Activated CD4-positive, CD25-positive, alpha-beta regulatory T cell treated with anti-CD3 and anti-CD28 coated beads, Interleukin-2, amount 50 U/mL, for 16 hours (primary cell): ENCODE data around the gene RAP1GAP.

Source experiments
- DNase-seq: peaks from one replicate; pipeline ENCODE4 v3.0.0-alpha.2; 2020; ENCODE audit warnings: low read depth, low spot score

The RAP1GAP gene

DNA sequence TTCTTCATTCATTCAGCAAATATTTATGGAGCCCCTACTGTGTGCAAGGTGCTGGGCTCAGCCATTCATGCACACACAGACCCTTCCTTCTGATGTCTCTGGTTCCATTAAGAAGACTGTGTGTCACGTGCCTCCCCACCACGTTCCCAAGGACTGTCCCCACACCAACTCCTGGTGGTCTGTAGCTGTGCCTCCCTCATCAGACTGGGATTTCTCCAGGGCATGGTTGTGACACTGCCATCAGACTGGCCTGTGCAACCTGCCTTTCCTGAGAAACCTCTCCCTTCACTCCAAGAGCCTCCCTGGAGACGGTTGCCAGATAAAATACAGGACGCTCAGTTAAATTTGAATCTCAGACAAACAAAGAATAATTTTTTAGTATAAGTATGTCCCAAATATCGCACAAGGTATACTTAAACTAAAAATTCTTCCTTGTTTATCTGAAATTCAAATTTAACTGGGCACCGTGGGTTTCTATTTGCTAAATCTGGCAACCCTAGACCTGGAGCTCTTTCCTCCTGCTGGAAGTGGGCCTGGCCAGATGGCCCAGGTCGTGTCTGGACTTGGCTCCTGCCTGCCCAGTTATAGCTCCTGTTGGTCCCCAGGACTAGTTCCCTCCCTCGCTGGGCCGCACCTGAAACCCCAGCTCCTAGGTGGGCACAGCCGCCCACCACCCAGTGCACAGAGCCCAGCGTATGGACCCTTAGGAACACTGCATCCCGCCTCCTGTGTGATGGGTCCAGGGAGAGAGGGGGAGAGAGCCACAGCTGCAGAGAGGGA is 76.9 kb downstream of the RAP1GAP start:
- no peak for DNase-seq

DNA sequence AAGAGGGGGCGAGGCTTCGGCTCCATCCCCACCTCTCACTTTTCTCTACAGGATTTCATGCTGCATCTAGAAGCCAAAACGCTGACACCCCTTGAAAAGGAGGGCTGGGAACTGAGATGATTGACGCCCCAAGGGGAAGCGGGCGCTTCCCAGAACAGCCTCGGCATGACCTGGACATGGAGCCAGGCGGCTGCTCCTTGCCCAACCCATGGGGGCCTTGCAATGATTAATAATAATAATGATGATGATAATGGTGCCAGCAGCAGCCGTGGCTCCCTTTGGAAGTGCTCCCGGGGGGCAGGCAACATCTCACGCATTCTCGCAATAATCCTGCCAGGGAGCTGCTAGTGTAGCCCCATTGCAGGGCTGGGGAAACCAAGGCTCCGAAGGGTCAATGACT is 78.2 kb downstream of the RAP1GAP start:
- no peak for DNase-seq

DNA sequence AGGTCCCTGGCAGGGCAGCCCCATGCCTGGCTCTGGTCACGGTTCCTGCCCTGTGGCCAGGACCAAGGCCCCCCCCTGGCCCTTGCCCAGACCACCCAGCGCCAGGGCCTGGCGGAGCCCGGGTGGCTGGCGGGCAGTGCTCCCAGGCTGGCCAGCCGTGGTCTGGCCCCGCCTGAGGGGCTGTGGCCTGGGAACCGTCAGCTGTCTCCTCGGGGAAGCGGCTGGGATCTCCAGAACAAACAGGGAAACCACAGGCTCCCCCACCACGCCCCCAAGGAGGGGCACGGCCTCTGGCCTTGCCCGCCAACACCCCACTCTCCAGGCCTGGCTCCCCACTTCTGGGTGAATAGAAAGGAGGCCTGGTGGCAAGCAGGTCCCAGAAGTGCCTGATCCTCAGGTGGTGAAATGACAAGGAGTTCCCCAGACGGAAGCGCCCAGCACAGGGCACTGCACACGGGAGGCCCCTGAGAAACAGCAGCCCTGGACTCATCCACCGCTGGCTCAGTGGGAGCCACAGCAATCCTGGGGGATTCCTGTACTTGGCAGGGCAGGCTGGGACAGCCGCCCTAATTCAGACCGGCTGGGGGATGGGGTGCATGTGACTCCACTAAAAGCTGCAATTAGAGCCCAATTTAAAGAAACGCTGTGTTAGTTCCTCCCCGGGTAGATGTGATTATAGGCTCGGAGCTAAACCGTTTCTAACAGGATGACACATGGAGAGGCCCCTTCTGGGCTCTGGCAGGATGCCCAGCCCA is 78.9 kb downstream of the RAP1GAP start:
- DNase-seq, result no peak

DNA sequence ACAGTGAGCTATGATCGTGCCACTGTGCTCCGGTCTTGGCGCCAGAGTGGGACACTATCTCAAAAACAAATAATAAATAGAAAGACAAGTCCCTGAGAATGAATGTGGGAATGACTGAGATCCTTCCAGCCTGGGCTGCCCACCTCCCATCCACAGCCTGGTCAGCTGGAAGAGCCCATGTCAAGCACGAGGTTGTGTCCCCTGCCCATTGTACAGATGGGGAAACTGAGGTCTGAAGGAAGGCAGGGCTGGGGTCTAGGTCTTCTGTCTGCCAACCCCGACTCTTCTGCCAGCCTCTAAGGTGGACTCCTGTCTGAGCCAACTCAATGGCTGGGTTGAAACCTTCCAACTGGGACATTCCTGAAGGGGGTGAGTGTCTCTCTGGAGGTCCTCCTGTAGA is 79.5 kb downstream of the RAP1GAP start:
- DNase-seq, result no peak

DNA sequence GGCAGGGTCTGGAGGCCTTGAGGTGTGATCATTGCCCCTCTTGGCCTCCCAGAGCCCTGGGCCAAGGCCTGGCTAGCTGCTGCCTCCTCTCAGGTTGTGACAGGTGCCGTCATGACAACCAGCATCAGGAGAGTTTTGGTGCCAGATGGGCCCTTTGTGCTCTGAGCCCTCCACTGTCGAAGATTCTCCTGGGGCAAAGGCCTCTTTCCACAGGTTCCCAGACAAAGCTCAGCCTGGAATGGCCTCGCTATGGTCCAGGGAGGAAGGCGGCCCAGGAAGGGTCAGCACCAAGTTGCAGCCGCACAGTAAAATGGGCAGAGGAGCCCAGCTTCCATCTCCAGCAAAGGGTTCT is 81.6 kb downstream of the RAP1GAP start:
- no peak for DNase-seq

DNA sequence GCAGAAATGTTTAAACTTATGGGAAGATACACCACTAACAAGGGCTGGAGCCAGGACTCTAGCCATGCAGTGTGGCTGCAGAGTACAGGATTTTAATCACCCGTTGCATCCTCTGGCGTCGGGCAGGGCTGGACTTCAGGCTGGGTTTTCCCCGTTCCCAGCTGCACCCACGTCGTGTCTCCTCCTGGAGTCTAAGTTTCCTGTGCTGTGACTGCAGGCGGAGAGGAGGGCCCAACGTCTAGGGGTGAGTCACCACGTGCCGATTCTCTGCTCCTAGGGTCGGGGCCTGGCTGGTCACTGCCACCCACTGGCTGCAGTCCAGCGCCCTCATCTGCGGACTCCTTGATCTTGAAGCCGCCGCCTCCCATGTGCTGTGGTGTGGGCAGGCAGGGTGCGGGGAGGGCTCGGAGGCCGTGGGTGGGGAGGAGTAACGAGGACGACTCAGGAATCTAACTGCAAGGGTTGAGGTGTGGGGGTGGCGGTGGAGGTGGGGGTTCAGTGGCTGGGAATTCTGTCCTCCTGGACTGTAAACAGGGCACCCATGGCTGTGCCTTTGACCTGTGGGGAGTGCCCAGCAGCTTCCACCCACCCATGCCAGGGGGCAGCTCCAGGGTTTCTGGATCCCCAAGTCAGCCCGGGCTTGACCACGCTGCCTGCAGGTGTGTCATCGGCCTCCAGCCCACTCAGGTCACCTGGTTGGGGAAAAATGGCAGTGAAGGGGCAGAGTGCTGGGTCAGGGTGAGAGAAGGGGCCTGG is 82.1 kb downstream of the RAP1GAP start:
- no peak for DNase-seq

DNA sequence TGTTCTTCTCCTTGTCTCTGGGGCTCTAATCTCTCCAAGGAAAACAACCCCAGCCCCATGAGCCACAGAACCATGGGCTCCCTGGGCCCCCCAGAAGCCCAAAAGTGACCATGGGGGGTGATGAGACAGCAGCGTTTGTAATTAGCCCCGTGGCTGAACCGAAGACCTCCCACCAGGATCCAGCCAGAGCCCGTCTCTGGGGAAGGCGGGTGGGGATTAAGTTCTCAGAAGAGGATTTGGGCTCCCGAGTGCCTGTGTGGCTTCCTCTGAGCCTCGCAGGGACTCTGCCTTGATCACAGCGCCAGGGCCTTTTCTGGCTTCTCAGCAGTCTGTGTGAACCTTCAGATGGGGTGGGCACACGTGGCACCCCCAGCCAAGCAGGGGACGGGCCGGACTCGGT is 82.9 kb downstream of the RAP1GAP start:
- no peak for DNase-seq

DNA sequence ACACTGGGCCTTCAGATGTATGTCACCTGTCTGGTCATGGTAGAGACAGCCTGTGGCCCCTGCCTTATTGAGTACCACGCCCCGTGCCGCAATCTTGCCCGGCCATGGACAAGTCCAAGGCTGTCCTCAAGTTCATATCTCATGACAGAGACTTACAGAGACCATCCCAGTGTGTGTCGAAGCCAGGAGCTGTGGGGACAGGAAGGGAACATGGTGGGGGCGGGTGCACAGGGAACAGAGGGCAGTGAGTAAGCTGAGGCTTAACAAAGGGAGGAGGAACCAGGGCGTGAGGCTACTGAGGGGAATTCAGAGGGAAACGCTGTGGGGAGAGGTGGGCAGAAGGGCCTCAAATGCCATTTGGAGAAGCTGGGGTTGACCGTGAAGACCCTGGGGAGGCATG is 84.1 kb downstream of the RAP1GAP start:
- no peak for DNase-seq

DNA sequence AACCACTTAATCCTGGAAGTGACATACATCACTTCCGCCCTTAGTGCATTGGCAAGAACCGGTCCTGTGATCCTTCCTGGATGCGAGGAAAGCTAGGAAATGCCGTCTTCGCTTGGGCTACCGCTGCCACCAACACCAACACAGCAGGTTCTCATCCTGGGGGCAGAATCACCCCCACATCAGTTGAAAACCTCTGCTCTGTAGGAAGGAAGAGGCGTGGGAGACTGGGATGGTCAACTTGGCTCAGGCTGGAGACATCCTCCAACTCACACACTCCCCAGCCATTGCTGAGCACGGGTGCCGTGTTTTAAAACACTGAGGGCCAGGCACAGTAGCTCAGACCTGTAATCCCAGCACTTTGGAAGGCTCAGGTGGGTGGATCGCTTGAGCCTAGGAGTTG is 85.1 kb downstream of the RAP1GAP start:
- no peak for DNase-seq

DNA sequence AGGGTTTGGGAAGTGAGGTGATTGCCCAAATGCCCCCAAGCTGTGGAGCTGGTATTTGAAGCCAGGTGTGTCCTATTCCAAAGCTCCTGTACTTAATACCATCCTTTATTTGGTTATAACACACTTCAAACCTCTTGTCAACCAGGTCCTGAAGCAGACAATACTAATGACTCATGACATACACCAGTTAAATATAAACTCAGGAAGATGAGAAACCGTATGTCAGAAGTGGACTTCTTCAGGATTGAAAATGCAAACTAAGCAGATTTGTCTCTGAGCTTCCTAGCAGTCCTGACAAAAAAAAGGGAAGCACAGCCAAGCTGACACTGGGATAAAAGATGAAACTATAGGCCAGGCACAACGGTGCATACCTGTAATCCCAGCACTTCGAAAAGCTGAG is 89.4 kb downstream of the RAP1GAP start:
- DNase-seq, result no peak

DNA sequence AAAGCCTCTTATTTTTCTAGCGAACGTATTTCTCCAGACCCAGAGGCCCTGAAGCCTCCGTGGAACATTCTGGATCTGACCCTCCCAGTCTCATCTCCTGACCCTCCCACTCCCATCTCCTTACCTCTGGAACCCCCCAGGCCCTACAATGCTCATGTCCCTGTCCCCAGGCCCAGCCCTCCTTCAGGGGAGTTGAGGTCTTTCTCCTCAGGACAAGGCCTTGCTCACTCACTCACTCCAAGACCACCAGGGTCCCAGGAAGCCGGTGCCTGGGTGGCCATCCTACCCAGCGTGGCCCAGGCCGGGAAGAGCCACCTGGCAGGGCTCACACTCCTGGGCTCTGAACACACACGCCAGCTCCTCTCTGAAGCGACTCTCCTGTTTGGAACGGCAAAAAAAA is 91.2 kb downstream of the RAP1GAP start:
- DNase-seq, result no peak

DNA sequence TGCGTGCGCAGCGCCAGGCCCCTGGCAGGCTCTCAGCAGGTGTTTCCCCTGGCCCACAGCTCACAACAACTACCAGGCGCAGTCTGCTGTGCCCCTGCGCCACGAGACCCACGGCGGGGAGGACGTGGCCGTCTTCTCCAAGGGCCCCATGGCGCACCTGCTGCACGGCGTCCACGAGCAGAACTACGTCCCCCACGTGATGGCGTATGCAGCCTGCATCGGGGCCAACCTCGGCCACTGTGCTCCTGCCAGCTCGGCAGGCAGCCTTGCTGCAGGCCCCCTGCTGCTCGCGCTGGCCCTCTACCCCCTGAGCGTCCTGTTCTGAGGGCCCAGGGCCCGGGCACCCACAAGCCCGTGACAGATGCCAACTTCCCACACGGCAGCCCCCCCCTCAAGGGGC is 91.8 kb downstream of the RAP1GAP start:
- DNase-seq, result no peak

DNA sequence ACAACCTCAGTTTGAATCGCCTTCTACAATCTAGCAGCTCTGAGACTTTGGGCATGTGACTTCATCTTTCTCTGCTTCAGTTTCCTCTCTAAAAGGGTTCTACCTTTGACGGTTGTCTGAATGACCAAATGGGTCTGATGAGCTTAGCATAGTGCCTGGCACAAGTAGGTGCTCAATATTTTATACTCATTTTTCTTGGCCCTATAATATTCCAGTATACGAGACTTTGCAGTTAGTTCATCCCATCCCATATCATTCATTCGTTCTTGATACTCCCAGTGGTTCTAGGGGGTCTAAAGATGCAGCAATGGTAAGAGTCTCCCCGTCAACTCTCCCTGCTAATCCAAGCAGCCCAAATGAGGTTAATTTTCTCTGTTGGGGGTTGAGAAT is 92.4 kb downstream of the RAP1GAP start:
- no peak for DNase-seq

DNA sequence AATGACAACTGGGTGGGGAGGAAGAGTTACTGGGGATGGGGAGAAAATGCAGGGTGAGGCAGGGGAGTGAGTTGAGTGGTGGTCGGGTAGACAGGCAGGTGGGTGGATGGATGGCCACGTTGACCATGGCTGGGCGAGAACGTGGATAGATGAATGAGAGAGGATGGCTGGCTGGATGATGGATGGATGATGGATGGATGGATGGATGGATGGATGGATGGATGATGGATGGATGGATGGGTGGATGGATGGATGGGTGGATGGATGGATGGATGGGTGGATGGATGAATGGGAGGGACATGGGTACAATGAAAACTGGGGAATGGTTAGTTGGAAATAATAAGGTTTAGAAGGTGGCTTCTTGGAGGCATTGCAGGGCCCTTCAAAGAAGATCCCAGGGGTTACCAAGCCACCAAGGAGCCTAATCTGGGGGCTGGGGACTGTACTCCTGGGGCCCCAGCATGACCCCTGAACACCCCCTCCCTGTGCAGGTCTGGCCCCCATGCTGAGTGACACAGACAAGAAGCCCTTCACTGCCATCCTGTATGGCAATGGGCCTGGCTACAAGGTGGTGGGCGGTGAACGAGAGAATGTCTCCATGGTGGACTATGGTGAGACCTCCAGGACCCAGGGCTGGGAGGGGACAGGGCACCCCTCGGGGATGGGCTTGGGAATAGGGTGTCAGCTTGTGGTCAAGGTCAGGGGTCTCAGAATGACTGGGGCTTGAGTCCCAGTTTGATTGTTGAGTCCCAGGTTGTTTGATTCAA is 92.9 kb downstream of the RAP1GAP start:
- no peak for DNase-seq

DNA sequence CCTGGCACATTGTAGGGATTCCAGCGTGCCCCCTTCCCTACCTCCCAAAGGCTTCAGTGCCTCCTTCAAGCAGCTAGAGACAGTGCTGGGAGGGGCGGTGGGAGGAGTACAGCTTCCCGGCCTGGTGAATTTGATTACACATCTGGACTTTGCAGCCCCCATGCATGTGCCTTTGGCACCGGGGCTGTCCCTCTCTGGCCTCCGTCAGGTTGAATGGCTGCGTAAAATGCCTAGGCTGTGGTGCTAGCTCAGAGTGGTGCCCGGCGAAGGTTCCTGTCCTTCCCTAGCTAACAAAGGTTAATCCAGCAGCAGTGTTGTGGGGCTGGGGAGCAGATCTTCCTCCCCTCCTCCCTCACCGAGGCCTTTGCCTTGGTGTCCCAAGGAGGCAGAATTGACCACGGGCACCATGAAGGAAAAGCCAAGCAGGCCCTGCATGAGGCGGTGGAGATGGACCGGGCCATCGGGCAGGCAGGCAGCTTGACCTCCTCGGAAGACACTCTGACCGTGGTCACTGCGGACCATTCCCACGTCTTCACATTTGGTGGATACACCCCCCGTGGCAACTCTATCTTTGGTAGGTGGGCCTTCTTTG is 93.7 kb downstream of the RAP1GAP start:
- no peak for DNase-seq

DNA sequence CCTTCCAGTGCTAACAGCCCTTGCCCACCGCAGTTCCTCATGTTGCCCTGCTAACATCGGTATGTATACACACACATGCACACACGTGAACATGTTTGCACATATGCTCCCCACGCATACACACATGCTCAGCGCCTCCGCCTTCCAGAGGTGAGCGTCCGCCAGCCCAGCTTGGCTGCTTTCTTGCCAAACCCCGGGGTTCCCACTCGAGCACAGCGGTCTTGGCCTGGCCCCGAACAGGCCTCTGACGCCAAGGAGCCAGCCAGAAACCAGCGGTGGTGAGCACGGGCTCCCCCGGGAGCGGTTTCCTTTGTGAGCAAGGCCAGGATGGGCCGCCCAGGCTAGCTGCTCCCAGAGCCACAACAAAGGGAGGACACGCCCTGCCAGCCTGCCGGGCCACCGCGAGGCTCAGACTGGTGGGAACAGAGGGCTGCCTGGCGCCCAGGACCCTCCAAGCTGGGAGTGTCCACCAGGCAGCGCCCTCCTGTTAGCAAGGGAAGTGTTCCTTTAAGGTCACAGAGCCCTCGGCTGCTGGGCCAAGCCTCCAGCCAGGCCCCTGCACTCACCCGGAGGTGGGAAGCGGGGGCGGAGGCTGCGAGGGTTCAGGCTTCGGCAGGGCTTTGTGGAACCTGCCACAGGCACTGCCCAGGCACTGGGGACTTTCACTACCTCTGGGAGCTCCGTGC is 94.5 kb downstream of the RAP1GAP start:
- DNase-seq, result no peak

DNA sequence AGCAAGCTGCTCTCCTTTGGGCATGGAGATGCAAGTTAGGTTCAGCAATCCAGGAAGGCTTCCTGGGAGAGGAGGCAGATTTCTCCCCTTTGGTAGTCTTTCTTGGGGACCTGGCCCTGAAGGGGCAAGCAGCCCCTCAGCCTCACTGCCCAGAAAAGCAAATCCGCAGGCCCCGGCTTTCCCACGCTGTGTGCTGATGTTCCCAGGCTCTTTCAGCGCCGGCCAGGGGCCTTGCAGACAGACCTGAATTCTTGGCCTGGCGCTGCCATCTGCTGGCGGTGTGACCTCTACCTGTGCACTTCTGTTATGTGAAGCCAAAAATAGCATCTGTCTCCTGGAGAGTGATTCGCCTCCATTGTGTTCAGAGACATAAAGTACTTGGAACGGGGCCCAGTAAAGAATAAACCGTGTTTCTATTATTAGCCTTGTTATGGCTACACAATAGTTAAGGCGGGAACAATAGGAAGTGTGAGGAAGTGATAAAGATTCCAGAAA is 95.1 kb downstream of the RAP1GAP start:
- no peak for DNase-seq

DNA sequence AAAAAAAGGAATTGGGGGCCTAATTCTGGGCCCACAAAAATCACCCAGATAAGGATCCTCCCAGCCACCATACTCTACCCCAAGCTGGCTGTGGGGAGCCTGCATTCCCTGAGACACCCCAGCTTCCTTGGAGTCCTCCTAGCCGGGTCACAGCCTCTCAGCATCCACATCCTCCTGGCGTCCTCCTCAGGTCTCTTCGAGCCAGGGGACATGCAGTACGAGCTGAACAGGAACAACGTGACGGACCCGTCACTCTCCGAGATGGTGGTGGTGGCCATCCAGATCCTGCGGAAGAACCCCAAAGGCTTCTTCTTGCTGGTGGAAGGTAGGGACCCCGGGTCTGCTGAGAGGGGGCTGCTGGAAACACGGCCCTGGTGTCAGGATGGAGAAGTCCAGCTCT is 95.7 kb downstream of the RAP1GAP start:
- DNase-seq, result no peak

DNA sequence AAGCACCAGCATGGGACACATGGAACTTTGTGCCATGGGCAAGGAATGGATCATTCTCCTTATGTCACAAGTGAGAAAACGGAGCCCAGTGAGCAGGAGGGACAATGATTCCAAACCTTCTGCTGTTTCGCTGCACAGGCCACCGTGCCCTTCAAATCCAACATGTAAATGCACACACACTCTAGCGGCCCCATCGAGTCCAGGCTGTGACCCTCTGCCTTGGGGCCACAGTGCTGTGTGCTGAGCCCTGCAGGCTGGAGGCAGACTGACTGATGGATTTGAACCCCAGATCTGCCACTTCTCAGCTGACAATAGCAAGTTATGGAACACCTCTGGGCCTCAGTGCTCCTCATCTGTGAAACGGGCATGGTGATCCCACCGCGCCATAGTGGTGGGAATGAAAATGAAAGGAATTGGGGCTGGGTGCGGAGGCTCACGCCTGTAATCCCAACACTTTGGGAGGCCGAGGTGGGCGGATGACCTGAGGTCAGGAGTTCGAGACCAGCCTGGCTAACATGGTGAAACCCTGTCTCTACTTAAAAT is 96.4 kb downstream of the RAP1GAP start:
- no peak for DNase-seq

DNA sequence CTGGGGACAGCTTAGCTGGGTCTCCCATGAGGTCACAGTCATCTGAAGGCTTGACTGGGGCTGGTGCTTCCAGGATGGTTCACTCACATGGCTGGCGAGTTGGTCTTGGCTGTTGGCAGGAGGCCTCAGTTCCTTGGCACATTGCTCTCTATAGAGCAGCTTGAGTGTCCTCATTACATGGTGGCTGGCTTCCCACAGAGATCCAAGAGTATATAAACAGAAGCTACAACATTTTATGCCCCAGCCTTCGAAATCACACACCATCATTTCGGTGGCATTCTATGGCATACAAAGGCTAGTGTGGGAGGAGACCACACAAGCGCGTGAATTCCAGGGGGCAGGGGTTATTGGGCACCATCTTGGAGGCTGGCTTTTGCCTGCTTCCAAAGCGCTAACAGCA is 96.9 kb downstream of the RAP1GAP start:
- no peak for DNase-seq

DNA sequence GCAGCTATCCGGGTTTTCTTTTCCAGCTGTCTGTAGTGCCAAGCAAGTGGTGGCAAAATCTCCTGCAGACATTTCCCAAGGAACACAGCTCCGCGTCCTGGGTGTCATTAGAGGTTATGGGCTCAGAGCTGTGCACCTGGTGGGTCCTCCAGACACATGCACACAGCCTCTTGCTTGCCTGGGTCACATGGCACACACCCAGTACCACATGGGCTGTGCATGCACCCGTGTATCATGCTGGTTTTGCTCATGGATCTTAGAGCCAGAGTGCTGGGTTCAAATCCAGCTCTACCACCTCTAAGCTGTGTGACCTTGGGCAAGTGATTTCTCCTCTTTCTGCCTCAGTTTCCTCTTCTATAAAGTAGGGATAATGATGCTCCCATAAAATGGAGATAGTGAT is 98.3 kb downstream of the RAP1GAP start:
- no peak for DNase-seq
